HepG2 (cell line): ENCODE data around the gene GRIP2. TPM values are rescaled to one million over a fixed set of nuclear protein-coding genes. Genes with fewer than 3 reads are reported as not detected.

Experiments used
- ATAC-seq: fragments of 200-7000 bp; cut with Tn5 transposase; 3 replicates; pipeline ENCODE4 v1.9.1; 2020; ENCODE audit warnings: mild to moderate bottlenecking, moderate library complexity
- BruUV-seq: library from RNA; stranded (reverse); fragments of 400-500 nt; replicated peaks from 2 replicates; lab custom pipeline; 2021; lab: Mats Ljungman, UMichigan
- CTCF ChIA-PET: fragments of 300-600 bp; formaldehyde crosslinking; extraction: SDS; loops from one replicate; lab custom pipeline; 2021; ENCODE audit warnings: low total read pairs, inconsistent platforms, low intra/inter-chr PET ratio; lab: Yijun Ruan, JAX
- POLR2A ChIA-PET: fragments of 350-600 bp; sonication (Branson Sonifier 250); formaldehyde crosslinking; loops from one replicate; lab custom pipeline; 2020; ENCODE audit warnings: antibody characterized with exemption, inconsistent platforms; lab: Yijun Ruan, JAX
- DNase-seq: peaks from one replicate; pipeline ENCODE4 v3.0.0-alpha.2; 2015; ENCODE audit warnings: low spot score
- FAIRE-seq: peaks from 3 replicates; lab custom pipeline; 2011; peaks lifted over from hg19 to GRCh38; lab: Jason Lieb, UNC
- H2AFZ ChIP-seq: one replicate; pipeline ENCODE4 v1.6.1; 2011; ENCODE audit warnings: low read length, inconsistent platforms
- H3K27ac ChIP-seq: fragments of 300-600 bp; 3 replicates; pipeline ENCODE4 v1.8.0; 2011; ENCODE audit warnings: mixed run types, mild to moderate bottlenecking, mixed read lengths, low read length, inconsistent platforms; ENCODE audit not compliant: insufficient read depth; ENCODE audit errors: extremely low read length
- H3K27me3 ChIP-seq, 2 experiments: fragments of 200-600 bp in 1 of 2; 2 replicates in 1 of 2; 3 replicates in 1 of 2; pipeline versions ENCODE4 v1.6.0 to v1.8.0; 2011; ENCODE audit warnings: low read length in 2 of 2, mild to moderate bottlenecking in 2 of 2, moderate library complexity in 2 of 2, inconsistent platforms in 1 of 2; ENCODE audit not compliant: insufficient read depth in 2 of 2, control insufficient read depth in 1 of 2
- H3K36me3 ChIP-seq, 2 experiments: fragments of 200-600 bp in 1 of 2; replicated peaks in 1 of 2; 2 replicates in 1 of 2; 3 replicates in 1 of 2; pipeline versions ENCODE4 v1.5.1 to v1.8.0; 2011; ENCODE audit warnings: low read length in 2 of 2, inconsistent platforms in 1 of 2; ENCODE audit not compliant: insufficient read depth in 2 of 2, control insufficient read depth in 1 of 2
- H3K4me1 ChIP-seq: 2 replicates; pipeline ENCODE4 v1.5.1; 2012; ENCODE audit warnings: low read length, inconsistent platforms; ENCODE audit not compliant: insufficient read depth
- H3K4me2 ChIP-seq: 2 replicates; pipeline ENCODE4 v1.6.0; 2011; ENCODE audit warnings: low read depth, low read length, inconsistent platforms
- H3K4me3 ChIP-seq, 3 experiments: fragments of 200-600 bp in 1 of 3; sonication (generic), shearing (Covaris generic) in 1 of 3; replicated peaks in 1 of 3; 2 replicates each; pipeline ENCODE4 v1.5.1; 2011 to 2016; ENCODE audit warnings: low read length in 3 of 3, inconsistent platforms in 2 of 3, low read depth in 2 of 3, mild to moderate bottlenecking in 2 of 3, control low read depth in 1 of 3, mixed read lengths in 1 of 3; ENCODE audit not compliant: insufficient read depth in 1 of 3
- H3K79me2 ChIP-seq: one replicate; pipeline ENCODE4 v1.6.1; 2011; ENCODE audit warnings: low read length, inconsistent platforms; ENCODE audit not compliant: insufficient read depth
- H3K9ac ChIP-seq: 2 replicates; pipeline ENCODE4 v1.6.0; 2011; ENCODE audit warnings: mild to moderate bottlenecking, low read depth, low read length, inconsistent platforms; ENCODE audit not compliant: insufficient read depth
- H3K9me3 ChIP-seq: 2 replicates; pipeline ENCODE4 v1.5.1; 2012; ENCODE audit warnings: mild to moderate bottlenecking, low read length
- H4K20me1 ChIP-seq: 2 replicates; pipeline ENCODE4 v1.6.0; 2011; ENCODE audit warnings: inconsistent platforms, mild to moderate bottlenecking, low read length, moderate library complexity; ENCODE audit not compliant: insufficient read depth
- AHR ChIP-seq: IDR thresholded peaks from 2 replicates; pipeline ENCODE4 v1.6.1; 2018; ENCODE audit warnings: missing genetic modification reagents, missing compliant biosample characterization
- ATF1 ChIP-seq: IDR thresholded peaks from 2 replicates; pipeline ENCODE4 v1.6.1; 2016; ENCODE audit warnings: mild to moderate bottlenecking, control low read depth
- DR1 ChIP-seq: sonication (generic); formaldehyde crosslinking; IDR thresholded peaks from 2 replicates; pipeline ENCODE4 v1.8.0; 2021; ENCODE audit warnings: mild to moderate bottlenecking, missing genetic modification reagents, inconsistent platforms
- GATAD2A ChIP-seq: IDR thresholded peaks from 2 replicates; pipeline ENCODE4 v1.6.1; 2016
- SMC3 ChIP-seq: IDR thresholded peaks from 2 replicates; pipeline ENCODE4 v1.6.1; 2011; ENCODE audit warnings: low read length, improper control_type of control experiment
- TOPORS ChIP-seq: sonication (generic); formaldehyde crosslinking; IDR thresholded peaks from 2 replicates; pipeline ENCODE4 v1.8.0; 2023; ENCODE audit warnings: mild to moderate bottlenecking, missing genetic modification reagents
- ZNF251 ChIP-seq: sonication (generic); formaldehyde crosslinking; IDR thresholded peaks from 2 replicates; pipeline ENCODE4 v1.9.0; 2021; ENCODE audit warnings: mild to moderate bottlenecking, missing genetic modification reagents
- ZNF577 ChIP-seq: sonication (generic); formaldehyde crosslinking; IDR thresholded peaks from 2 replicates; pipeline ENCODE4 v1.4.0; 2020; ENCODE audit warnings: mild to moderate bottlenecking, low read depth, missing genetic modification reagents, borderline replicate concordance
- ZNF605 ChIP-seq: sonication (generic); formaldehyde crosslinking; IDR thresholded peaks from 2 replicates; pipeline ENCODE4 v1.8.0; 2022; ENCODE audit warnings: mild to moderate bottlenecking, missing genetic modification reagents
- ZNF766 ChIP-seq: sonication (generic); formaldehyde crosslinking; IDR thresholded peaks from 2 replicates; pipeline ENCODE4 v1.5.0; 2020; ENCODE audit warnings: missing genetic modification reagents, borderline replicate concordance
- WGBS: methylation state at CpG from one replicate; pipeline ENCODE4 v1.1.6; 2017; ENCODE audit warnings: low lambda C conversion rate; 5-methylcytosine and 5-hydroxymethylcytosine counted together
- in situ Hi-C: cut with HindIII; loops from 2 replicates; pipeline ENCODE4 v1.10.0; 2017; ENCODE audit warnings: low pct_unique_long_range_greater_than_20kb; ENCODE audit not compliant: extremely low pct_ligation_motif_present
- intact Hi-C: fragments of 100-400 bp; cut with micrococcal nuclease; formaldehyde crosslinking; loops from one replicate; pipeline ENCODE4 v1.10.0; 2022; ENCODE audit not compliant: unreplicated experiment
- polyA plus RNA-seq, 8 experiments: library from polyadenylated mRNA; depleted of rRNA in 3 of 8; stranded (reverse) in 7 of 8; unstranded in 1 of 8; fragments of >200 nt; fragmentation: Illumina TruSeq in 4 of 8; extraction: Trizol in 4 of 8; gene quantifications; 2 replicates each; pipeline versions ENCODE4 v1.2.1 to v1.2.3, GENCODE V29; 2011 to 2016; ENCODE audit warnings: low read depth in 4 of 8, missing spikeins in 1 of 8, mixed read lengths in 1 of 8; ENCODE audit not compliant: insufficient read depth in 1 of 8
- total RNA-seq, 5 experiments: library from RNA; depleted of rRNA; stranded (reverse); fragments of >200 nt; fragmentation: Illumina TruSeq; extraction: Trizol; gene quantifications; 2 replicates each; pipeline ENCODE4 v1.2.3, GENCODE V29; 2016; ENCODE audit warnings: low read depth in 1 of 5
- TF ChIP-seq, protein P1 (sequence below): sonication (generic); formaldehyde crosslinking; IDR thresholded peaks from 2 replicates; pipeline ENCODE4 v1.4.0; 2020; ENCODE audit warnings: mild to moderate bottlenecking, missing genetic modification reagents
- TF ChIP-seq, protein P2 (sequence below): sonication (generic); formaldehyde crosslinking; IDR thresholded peaks from 2 replicates; pipeline ENCODE4 v1.5.0; 2020; ENCODE audit warnings: mild to moderate bottlenecking, missing genetic modification reagents
- TF ChIP-seq, protein P3 (sequence below): sonication (generic); formaldehyde crosslinking; IDR thresholded peaks from 2 replicates; pipeline ENCODE4 v1.5.1; 2020; ENCODE audit warnings: mild to moderate bottlenecking, missing genetic modification reagents, moderate library complexity
- TF ChIP-seq, protein P4 (sequence below): sonication (generic); formaldehyde crosslinking; IDR thresholded peaks from 2 replicates; pipeline ENCODE4 v1.8.0; 2022; ENCODE audit warnings: mild to moderate bottlenecking, missing genetic modification reagents

The GRIP2 gene
- total and polyA plus RNA-seq, 2 of the 13 experiments (the other 11 are each of a cell fraction or from before 2014, with no cell fraction given), result 0.11 to 0.24 TPM

DNA sequence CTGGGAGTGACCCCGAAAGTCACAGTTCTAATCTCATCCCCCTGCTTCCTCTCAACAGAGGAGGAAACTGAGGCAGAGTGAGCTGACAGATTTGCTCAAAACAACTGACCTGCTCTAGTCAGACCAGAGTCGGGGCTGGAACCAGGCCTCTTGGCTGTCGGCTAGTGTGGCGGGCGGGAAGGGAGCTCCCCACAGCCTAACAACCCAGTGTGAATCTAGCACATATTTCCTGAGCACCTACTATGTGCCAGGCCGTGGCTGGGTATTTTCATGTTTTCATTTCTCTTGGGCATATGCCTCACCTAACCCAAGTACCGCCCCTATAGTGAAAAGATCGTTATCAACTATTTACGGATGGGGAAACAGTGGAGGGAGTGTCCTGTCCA is 27.2 kb downstream of the GRIP2 start:
- Histone ChIP-seq H3K27me3 (peaks cover 4 to 20% of the 10 kb centered on the region in 2 experiments; a peak in 3 of 5 replicates), H3K4me1 (no peaks in the 10 kb centered on the region), H3K9me3 (no peaks in the 10 kb centered on the region), H2AFZ (no peak overlapping the region), H3K9ac (no peak overlapping the region), H3K79me2 (no peaks in the 10 kb centered on the region), H3K4me2 (no peak overlapping the region), H3K4me3 (no peak overlapping the region), H3K27ac (no peak overlapping the region), H3K36me3 (no peaks in the 10 kb centered on the region), H4K20me1 (no peaks in the 10 kb centered on the region)
- intact Hi-C loops, result no loop called here
- ATAC-seq (no peak), DNase-seq (no peak), FAIRE-seq (no peak)
- BruUV-seq, result no TSS peak
- WGBS, result 46% methylated on average over 7 of the region's 9 CpGs
- CTCF ChIA-PET, result no interaction called here
- in situ Hi-C loops, result loop anchor here (5.0 kb wide), 1 partner anchor 34 kb away; no protein-coding TSS in a partner anchor
- POLR2A ChIA-PET, result no interaction called here
- TF ChIP-seq SMC3, result no peak
- TF ChIP-seq ZNF605 (CRISPR knock-in tag), result no peak
- TF ChIP-seq GATAD2A, result no peak
- no peak for TF ChIP-seq ZNF577 (CRISPR knock-in tag)
- no peak for TF ChIP-seq TOPORS (CRISPR knock-in tag)
- no peak for TF ChIP-seq ATF1 (CRISPR knock-in tag)
- TF ChIP-seq, protein P1, sequence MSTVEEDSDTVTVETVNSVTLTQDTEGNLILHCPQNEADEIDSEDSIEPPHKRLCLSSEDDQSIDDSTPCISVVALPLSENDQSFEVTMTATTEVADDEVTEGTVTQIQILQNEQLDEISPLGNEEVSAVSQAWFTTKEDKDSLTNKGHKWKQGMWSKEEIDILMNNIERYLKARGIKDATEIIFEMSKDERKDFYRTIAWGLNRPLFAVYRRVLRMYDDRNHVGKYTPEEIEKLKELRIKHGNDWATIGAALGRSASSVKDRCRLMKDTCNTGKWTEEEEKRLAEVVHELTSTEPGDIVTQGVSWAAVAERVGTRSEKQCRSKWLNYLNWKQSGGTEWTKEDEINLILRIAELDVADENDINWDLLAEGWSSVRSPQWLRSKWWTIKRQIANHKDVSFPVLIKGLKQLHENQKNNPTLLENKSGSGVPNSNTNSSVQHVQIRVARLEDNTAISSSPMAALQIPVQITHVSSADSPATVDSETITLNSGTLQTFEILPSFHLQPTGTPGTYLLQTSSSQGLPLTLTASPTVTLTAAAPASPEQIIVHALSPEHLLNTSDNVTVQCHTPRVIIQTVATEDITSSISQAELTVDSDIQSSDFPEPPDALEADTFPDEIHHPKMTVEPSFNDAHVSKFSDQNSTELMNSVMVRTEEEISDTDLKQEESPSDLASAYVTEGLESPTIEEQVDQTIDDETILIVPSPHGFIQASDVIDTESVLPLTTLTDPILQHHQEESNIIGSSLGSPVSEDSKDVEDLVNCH, result no peak
- TF ChIP-seq ZNF251 (CRISPR knock-in tag), result no peak
- no peak for TF ChIP-seq DR1
- TF ChIP-seq, protein P2, sequence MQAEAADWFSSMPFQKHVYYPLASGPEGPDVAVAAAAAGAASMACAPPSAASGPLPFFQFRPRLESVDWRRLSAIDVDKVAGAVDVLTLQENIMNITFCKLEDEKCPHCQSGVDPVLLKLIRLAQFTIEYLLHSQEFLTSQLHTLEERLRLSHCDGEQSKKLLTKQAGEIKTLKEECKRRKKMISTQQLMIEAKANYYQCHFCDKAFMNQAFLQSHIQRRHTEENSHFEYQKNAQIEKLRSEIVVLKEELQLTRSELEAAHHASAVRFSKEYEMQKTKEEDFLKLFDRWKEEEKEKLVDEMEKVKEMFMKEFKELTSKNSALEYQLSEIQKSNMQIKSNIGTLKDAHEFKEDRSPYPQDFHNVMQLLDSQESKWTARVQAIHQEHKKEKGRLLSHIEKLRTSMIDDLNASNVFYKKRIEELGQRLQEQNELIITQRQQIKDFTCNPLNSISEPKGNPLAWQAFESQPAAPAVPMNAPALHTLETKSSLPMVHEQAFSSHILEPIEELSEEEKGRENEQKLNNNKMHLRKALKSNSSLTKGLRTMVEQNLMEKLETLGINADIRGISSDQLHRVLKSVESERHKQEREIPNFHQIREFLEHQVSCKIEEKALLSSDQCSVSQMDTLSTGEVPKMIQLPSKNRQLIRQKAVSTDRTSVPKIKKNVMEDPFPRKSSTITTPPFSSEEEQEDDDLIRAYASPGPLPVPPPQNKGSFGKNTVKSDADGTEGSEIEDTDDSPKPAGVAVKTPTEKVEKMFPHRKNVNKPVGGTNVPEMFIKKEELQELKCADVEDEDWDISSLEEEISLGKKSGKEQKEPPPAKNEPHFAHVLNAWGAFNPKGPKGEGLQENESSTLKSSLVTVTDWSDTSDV (CRISPR knock-in tag), result no peak
- TF ChIP-seq, protein P3, sequence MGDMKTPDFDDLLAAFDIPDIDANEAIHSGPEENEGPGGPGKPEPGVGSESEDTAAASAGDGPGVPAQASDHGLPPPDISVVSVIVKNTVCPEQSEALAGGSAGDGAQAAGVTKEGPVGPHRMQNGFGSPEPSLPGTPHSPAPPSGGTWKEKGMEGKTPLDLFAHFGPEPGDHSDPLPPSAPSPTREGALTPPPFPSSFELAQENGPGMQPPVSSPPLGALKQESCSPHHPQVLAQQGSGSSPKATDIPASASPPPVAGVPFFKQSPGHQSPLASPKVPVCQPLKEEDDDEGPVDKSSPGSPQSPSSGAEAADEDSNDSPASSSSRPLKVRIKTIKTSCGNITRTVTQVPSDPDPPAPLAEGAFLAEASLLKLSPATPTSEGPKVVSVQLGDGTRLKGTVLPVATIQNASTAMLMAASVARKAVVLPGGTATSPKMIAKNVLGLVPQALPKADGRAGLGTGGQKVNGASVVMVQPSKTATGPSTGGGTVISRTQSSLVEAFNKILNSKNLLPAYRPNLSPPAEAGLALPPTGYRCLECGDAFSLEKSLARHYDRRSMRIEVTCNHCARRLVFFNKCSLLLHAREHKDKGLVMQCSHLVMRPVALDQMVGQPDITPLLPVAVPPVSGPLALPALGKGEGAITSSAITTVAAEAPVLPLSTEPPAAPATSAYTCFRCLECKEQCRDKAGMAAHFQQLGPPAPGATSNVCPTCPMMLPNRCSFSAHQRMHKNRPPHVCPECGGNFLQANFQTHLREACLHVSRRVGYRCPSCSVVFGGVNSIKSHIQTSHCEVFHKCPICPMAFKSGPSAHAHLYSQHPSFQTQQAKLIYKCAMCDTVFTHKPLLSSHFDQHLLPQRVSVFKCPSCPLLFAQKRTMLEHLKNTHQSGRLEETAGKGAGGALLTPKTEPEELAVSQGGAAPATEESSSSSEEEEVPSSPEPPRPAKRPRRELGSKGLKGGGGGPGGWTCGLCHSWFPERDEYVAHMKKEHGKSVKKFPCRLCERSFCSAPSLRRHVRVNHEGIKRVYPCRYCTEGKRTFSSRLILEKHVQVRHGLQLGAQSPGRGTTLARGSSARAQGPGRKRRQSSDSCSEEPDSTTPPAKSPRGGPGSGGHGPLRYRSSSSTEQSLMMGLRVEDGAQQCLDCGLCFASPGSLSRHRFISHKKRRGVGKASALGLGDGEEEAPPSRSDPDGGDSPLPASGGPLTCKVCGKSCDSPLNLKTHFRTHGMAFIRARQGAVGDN (CRISPR knock-in tag), result no peak
- TF ChIP-seq AHR (CRISPR knock-in tag), result no peak
- TF ChIP-seq ZNF766 (CRISPR knock-in tag), result no peak
- TF ChIP-seq, protein P4, sequence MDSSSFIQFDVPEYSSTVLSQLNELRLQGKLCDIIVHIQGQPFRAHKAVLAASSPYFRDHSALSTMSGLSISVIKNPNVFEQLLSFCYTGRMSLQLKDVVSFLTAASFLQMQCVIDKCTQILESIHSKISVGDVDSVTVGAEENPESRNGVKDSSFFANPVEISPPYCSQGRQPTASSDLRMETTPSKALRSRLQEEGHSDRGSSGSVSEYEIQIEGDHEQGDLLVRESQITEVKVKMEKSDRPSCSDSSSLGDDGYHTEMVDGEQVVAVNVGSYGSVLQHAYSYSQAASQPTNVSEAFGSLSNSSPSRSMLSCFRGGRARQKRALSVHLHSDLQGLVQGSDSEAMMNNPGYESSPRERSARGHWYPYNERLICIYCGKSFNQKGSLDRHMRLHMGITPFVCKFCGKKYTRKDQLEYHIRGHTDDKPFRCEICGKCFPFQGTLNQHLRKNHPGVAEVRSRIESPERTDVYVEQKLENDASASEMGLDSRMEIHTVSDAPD (CRISPR knock-in tag), result no peak
